OCI-LY7 (cell line): ENCODE data around the gene NDUFS6. TPM values are rescaled to one million over a fixed set of nuclear protein-coding genes. Genes with fewer than 3 reads are reported as not detected.

Experiments used
- BruUV-seq: library from RNA; stranded (reverse); fragments of 400-500 nt; replicated peaks from 2 replicates; lab custom pipeline; 2021; lab: Mats Ljungman, UMichigan
- CTCF ChIA-PET: fragments of 300-600 bp; sonication (Branson Sonifier 250); formaldehyde crosslinking; loops from one replicate; lab custom pipeline; 2022; ENCODE audit warnings: antibody characterized with exemption; ENCODE audit not compliant: unreplicated experiment; lab: Charles Lee
- POLR2A ChIA-PET: fragments of 300-600 bp; sonication (Branson Sonifier 250); formaldehyde crosslinking; loops from one replicate; lab custom pipeline; 2022; ENCODE audit warnings: antibody characterized with exemption; lab: Charles Lee
- DNase-seq: peaks from one replicate; pipeline ENCODE4 v3.0.0-alpha.2; 2015; ENCODE audit warnings: low spot score
- H2AFZ ChIP-seq: fragments of 200-600 bp; sonication (generic), shearing (Covaris generic); 2 replicates; pipeline ENCODE4 v1.6.1; 2014; ENCODE audit warnings: mild to moderate bottlenecking, antibody characterized with exemption, low read length, moderate library complexity
- H3K27ac ChIP-seq: fragments of 200-600 bp; sonication (generic); 2 replicates; pipeline ENCODE4 v1.5.1; 2014; ENCODE audit warnings: mixed run types, low read depth, mild to moderate bottlenecking, moderate library complexity, low read length, inconsistent platforms; ENCODE audit not compliant: poor library complexity, severe bottlenecking
- H3K36me3 ChIP-seq: fragments of 200-600 bp; sonication (generic); 2 replicates; pipeline ENCODE4 v1.6.1; 2014; ENCODE audit warnings: mild to moderate bottlenecking, antibody characterized with exemption, low read length, moderate library complexity, mixed read lengths; ENCODE audit not compliant: insufficient read depth
- H3K4me1 ChIP-seq: fragments of 200-600 bp; sonication (generic); 2 replicates; pipeline ENCODE4 v1.5.1; 2014; ENCODE audit warnings: mild to moderate bottlenecking, low read length; ENCODE audit not compliant: insufficient read depth, poor library complexity, severe bottlenecking
- H3K4me2 ChIP-seq: fragments of 200-600 bp; sonication (generic); 2 replicates; pipeline ENCODE4 v1.6.1; 2014; ENCODE audit warnings: mild to moderate bottlenecking, low read length
- H3K4me3 ChIP-seq: fragments of 200-600 bp; sonication (generic); 2 replicates; pipeline ENCODE4 v1.5.1; 2014; ENCODE audit warnings: mild to moderate bottlenecking, low read depth, low read length; ENCODE audit not compliant: poor library complexity, severe bottlenecking
- H3K79me2 ChIP-seq: fragments of 200-600 bp; sonication (generic); 2 replicates; pipeline ENCODE4 v1.6.1; 2016; ENCODE audit warnings: low read depth, mild to moderate bottlenecking, low read length, moderate library complexity, mixed read lengths; ENCODE audit not compliant: insufficient read depth
- H3K9me2 ChIP-seq: fragments of 200-600 bp; sonication (generic); 2 replicates; pipeline ENCODE4 v1.6.1; 2016; ENCODE audit warnings: mild to moderate bottlenecking, low read length, mixed read lengths; ENCODE audit not compliant: insufficient read depth
- H3K9me3 ChIP-seq: fragments of 200-600 bp; sonication (generic); 2 replicates; pipeline ENCODE4 v1.6.1; 2014; ENCODE audit warnings: mild to moderate bottlenecking, mixed run types, low read length, mixed read lengths
- H4K20me1 ChIP-seq: fragments of 200-600 bp; sonication (generic); 2 replicates; pipeline ENCODE4 v1.6.1; 2014; ENCODE audit warnings: mild to moderate bottlenecking, antibody characterized with exemption, low read length, moderate library complexity, mixed read lengths; ENCODE audit not compliant: insufficient read depth
- EZH2phosphoT487 ChIP-seq: fragments of 200-600 bp; sonication (generic); IDR thresholded peaks from 2 replicates; pipeline ENCODE4 v1.6.1; 2018; ENCODE audit warnings: low read depth, borderline replicate concordance, mild to moderate bottlenecking, mixed run types, antibody characterized with exemption, low read length, moderate library complexity, mixed read lengths
- intact Hi-C: fragments of 100-400 bp; cut with micrococcal nuclease; formaldehyde crosslinking; loops from one replicate; pipeline ENCODE4 v1.10.0; 2022; ENCODE audit not compliant: unreplicated experiment
- total RNA-seq, 2 experiments: library from RNA; depleted of rRNA in 1 of 2; stranded (reverse); fragments of >200 nt in 1 of 2; shearing (Covaris generic) in 1 of 2; gene quantifications; 2 replicates each; pipeline ENCODE4 v1.2.3, GENCODE V29; 2014 to 2022
- TF ChIP-seq, protein P1 (sequence below): fragments of 200-600 bp; sonication (generic); conservative IDR thresholded peaks from 2 replicates; pipeline ENCODE4 v1.5.1; 2014; ENCODE audit warnings: mild to moderate bottlenecking, antibody characterized with exemption, low read length, moderate library complexity, mixed read lengths

Gene NDUFS6
- total RNA-seq, 2 experiments from 2014 or later: 41.5 to 58.7 TPM

DNA sequence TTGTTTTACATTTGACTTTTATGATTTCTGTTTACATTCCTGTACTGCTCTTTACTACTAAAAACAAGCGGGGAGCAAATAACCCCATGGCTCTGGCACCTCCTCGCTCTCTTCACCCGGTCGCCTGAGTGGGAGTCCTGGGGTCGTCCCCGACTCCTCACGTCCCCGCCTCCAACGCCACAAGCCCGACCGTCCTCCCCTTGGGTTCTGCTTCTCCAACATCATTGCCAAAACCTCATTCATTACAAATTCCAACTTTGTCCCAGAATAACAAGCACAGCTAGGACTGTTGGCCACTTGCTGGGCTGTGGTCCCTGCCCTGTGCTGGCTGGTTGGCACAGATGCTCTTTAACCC is 36.6 kb upstream of the NDUFS6 start:
- no peaks in the 10 kb centered on the region for H4K20me1 ChIP-seq
- ChIA-PET CTCF (interaction anchor here (1.2 kb wide), 1 partner anchor 35 kb away, joined by 3 read pairs; the partner anchor contains the start of gene MRPL36), POLR2A (interaction anchor here (0.6 to 1.3 kb wide), 3 partner anchors 9 to 130 kb away, joined by 3 read pairs; no protein-coding TSS in a partner anchor)
- H3K9me3 ChIP-seq: no peaks in the 10 kb centered on the region
- H3K4me2 ChIP-seq: peak overlapping the region; percentile 58
- no peak overlapping the region for H3K27ac ChIP-seq
- no peak for TF ChIP-seq EZH2phosphoT487
- TF ChIP-seq, protein P1, sequence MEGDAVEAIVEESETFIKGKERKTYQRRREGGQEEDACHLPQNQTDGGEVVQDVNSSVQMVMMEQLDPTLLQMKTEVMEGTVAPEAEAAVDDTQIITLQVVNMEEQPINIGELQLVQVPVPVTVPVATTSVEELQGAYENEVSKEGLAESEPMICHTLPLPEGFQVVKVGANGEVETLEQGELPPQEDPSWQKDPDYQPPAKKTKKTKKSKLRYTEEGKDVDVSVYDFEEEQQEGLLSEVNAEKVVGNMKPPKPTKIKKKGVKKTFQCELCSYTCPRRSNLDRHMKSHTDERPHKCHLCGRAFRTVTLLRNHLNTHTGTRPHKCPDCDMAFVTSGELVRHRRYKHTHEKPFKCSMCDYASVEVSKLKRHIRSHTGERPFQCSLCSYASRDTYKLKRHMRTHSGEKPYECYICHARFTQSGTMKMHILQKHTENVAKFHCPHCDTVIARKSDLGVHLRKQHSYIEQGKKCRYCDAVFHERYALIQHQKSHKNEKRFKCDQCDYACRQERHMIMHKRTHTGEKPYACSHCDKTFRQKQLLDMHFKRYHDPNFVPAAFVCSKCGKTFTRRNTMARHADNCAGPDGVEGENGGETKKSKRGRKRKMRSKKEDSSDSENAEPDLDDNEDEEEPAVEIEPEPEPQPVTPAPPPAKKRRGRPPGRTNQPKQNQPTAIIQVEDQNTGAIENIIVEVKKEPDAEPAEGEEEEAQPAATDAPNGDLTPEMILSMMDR: no peak
- H3K4me1 ChIP-seq: peaks cover 21% of the 10 kb centered on the region
- no peaks in the 10 kb centered on the region for H3K36me3 ChIP-seq
- BruUV-seq: no TSS peak
- intact Hi-C loops: loop anchor here (2.0 to 10.0 kb wide), 3 partner anchors 110 to 390 kb away; no protein-coding TSS in a partner anchor
- peak overlapping the region; percentile 27 for H3K4me3 ChIP-seq
- no peak for DNase-seq
- H2AFZ ChIP-seq: peak overlapping the region; percentile 4; the same call in 1 of the 2 replicates
- H3K9me2 ChIP-seq: no peaks in the 10 kb centered on the region
- no peaks in the 10 kb centered on the region for H3K79me2 ChIP-seq

DNA sequence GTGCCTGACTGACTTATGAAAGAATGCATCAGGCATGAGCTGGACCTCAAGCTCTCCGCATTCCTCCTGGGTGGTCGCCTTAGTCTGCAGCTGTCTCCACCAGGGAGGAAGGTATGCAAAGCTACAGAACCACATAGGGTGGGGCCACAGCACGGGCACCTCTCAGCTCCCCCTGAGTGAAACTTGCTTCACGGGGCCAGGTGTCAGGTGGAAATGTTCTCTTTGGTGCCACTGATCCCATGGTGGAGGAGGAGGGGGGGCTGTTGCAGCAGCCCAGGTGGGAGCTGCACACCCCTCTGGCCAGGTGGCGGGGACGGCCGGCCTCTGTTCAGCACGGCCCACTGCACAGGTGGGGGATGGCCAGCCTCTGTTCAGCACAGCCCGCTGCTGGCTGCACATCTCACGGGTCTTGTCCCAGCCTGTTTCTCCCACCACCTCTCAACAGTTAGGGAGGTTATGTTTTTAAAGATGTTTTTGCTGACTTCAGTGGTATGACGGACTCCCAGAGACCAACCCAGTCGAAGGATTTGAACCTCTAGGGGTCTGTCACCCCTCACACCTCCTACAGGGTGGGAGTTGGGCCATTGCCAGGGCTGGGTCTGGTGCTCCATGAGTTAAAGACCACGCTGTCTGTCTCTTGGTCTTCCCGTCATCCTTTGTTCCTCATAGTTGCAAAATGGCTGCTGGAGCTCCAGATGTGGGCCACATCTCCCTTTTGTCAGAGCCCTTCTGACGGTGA is 35.9 kb upstream of the NDUFS6 start:
- H2AFZ ChIP-seq: no peak overlapping the region; the same call in 1 of the 2 replicates
- TF ChIP-seq, protein P1: no peak
- TF ChIP-seq EZH2phosphoT487: no peak
- no peaks in the 10 kb centered on the region for H4K20me1 ChIP-seq
- H3K9me3 ChIP-seq: no peaks in the 10 kb centered on the region
- peak overlapping the region; percentile 27 for H3K4me3 ChIP-seq
- peak; percentile 66 for DNase-seq
- CTCF ChIA-PET: no interaction called here
- H3K9me2 ChIP-seq: no peaks in the 10 kb centered on the region
- no peak overlapping the region for H3K27ac ChIP-seq
- peaks cover 21% of the 10 kb centered on the region for H3K4me1 ChIP-seq
- H3K79me2 ChIP-seq: no peaks in the 10 kb centered on the region
- intact Hi-C loops: loop anchor here (1.0 to 10.0 kb wide), 4 partner anchors 34 to 389 kb away; partner anchors contain the start of gene MRPL36
- BruUV-seq: no TSS peak
- POLR2A ChIA-PET: interaction anchor here (0.6 kb wide), 1 partner anchor 130 kb away, joined by 3 read pairs; no protein-coding TSS in a partner anchor
- no peaks in the 10 kb centered on the region for H3K36me3 ChIP-seq
- H3K4me2 ChIP-seq: peak overlapping the region; percentile 58

DNA sequence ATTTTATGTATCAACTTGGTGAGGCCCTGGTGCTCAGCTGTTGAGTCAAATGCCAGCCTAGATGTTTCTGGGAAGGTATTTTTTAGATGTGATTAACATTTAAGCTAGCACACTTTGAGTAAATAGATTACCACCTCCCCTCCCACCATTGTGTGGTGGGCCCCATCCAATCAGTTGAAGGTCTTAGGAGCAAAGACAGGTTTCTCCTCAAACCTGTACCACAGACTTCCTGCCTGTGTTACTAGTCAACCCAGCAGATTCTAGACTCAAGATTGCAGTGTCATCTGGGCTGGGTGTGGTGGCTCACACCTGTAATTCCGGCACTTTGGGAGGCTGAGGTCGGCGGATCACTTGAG is 35.3 kb upstream of the NDUFS6 start:
- intact Hi-C loops: loop anchor here (1.0 to 10.0 kb wide), 4 partner anchors 33 to 389 kb away; partner anchors contain the start of gene MRPL36
- no peak for TF ChIP-seq EZH2phosphoT487
- TF ChIP-seq, protein P1: no peak
- H3K27ac ChIP-seq: no peak overlapping the region
- H3K36me3 ChIP-seq: no peaks in the 10 kb centered on the region
- no peaks in the 10 kb centered on the region for H3K9me3 ChIP-seq
- peak overlapping the region; percentile 58; the same call in 1 of the 2 replicates for H3K4me2 ChIP-seq
- DNase-seq: no peak
- ChIA-PET POLR2A (no interaction called here), CTCF (no interaction called here)
- H2AFZ ChIP-seq: no peak overlapping the region
- H4K20me1 ChIP-seq: no peaks in the 10 kb centered on the region
- H3K79me2 ChIP-seq: no peaks in the 10 kb centered on the region
- H3K4me1 ChIP-seq: peaks cover 21% of the 10 kb centered on the region
- no peak overlapping the region for H3K4me3 ChIP-seq
- no peaks in the 10 kb centered on the region for H3K9me2 ChIP-seq
- BruUV-seq: no TSS peak
